GM18520 (cell line): ENCODE results near the gene RETREG1.
"Not testable (repeated sequence)": the region's sequence is repeated elsewhere in the genome, so short reads cannot be mapped to it uniquely, and the experiment has no call there.

Experiments
- ATAC-seq: cut with Tn5 transposase; IDR thresholded peaks from one replicate; pipeline ENCODE4 v1.9.1; 2021; ENCODE audit not compliant: unreplicated experiment

RETREG1 gene

DNA sequence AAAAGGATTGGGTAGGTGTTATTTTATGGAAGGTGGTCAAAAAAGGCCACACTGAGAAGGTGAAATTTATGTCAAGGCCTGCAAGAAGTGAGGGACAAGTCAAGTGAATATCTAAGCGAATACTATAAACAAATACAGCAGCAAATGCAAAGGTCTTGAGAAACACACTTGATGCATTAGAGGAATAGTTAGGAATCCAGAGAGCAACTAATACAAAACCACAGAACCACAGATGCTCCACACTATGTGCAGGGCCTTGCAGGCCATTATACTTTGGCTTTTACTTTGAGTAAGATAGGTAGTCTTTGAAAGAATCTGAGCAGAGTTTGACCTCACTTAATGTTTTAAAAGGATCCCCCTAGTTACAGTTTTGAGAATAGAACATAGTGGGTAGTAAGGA, 155.8 kb downstream of the RETREG1 start:
- ATAC-seq: no peak

DNA sequence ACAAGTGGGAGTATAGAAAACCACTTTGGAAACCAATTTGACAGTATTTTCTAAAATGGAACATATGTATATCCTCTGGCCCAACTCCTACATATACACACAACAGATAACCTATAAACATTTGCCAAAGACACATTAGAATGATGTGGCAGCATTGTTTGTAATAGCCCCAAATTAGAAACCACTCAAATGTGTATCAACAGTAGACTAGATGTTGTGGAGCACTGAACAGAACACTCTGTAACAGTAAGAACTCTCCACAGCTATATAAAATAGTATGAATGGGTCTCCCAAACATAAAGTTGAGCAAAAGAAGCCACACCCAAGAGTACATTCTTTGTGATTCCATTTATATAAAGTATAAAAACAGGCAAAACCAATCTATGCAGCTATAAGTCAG, 157.3 kb downstream of the RETREG1 start:
- ATAC-seq: no peak

DNA sequence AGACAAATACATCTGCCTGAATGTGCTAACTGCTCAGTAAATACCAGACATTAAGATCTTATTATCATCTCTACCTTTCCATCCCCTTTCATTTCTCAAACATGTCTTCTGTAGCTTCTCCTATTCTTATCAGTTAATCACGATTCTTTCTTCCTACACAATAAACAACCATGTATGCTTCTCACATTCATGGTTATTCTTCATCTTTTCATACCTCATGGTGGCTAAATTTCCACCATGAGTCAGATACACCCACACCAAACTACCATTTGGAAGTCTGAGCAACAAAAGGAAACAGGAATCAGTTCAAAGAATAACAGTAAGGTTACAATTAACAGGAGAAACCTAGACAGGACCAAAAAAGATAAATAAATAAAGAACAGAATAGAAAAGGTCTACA, 158.9 kb downstream of the RETREG1 start:
- ATAC-seq: no peak

DNA sequence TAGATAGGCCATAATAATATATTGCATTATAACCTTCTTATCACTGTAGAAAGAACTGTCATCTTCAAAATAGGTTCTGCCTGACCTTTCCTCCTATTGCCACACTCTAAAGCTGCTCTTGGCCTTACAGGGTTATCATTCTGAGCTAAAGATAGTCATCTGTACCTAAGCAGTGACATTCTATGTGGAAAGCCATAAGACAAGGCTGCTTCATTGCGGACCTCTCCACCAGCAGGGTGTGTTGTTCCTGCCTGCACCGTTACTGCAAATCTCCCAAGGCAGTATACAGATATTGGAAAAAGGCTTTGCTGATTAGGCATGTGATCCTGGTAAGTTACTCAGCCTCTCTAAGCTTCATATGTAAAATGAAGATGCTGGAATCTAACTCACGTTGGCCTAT, 159.3 kb downstream of the RETREG1 start:
- no peak for ATAC-seq

DNA sequence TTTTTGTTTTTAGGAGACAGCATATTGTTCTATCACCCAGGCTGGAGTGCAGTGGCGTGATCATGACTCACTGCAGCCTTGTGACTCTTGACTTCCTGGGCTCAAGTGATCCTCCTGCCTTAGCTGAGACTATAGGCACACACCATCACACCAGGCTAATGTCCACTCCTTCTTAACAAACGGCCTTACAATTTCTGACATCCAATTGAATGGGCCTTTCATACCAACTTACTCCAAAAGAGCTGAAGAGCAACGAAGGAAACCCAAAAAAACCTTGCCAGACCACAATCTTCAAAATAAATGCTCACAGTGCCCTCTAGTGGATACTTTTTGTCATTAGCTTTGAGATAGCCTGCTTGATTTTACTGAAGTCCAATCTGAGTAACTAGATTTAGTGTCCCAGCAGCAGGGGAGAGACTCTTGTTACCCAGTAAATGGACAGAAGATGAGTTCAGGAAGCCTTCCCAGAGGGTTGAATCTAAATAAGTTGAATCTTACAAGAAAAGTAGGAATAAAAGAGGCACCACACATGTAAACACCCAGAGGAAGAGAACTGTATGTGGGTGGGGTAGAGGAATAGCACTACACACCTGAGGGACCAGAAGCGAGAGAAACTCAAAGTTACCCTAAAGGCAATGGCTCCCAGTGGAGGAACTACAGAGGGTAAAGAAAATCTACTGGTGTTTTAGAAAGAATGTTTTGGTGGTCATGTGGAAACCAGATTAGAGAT, 160.5 kb downstream of the RETREG1 start:
- peak; percentile 39 for ATAC-seq

DNA sequence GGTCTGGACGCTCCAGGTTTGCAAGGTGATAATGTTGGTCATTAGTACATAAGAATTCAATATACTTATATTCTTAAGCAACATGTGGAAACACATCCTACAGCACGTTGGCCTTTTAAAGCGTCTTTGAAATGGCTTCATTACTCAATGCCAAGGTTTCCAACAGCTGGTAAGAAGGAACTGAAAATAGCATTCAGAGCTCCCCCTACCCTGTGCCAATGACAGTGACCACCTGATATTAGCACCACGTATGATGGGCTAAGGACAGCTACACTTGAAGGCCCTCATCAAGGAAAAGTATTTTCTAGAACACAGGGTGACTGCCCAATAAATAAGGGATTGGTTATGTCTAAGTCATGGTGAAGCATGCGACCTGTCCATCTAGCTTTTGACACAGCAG, 161.1 kb downstream of the RETREG1 start:
- ATAC-seq: peak; percentile 5

DNA sequence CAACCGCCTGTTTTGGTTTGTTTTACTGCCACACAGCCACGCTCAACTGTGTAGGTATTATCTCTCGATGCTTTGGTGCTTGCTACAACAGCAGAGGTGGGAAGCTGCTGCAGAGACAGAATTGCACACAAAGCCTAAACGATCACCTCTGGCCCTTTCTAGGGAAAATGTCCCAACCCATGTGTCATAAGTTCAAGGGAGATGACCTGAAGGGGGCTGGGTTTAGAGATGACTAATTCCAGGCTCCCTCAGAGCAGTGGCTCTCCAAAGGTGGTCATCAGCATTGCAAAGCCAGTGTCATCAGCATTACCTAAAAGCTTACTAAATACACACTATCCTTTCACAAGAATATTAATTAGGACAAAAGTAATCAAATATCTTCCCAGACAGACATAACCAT, 162.1 kb downstream of the RETREG1 start:
- no peak for ATAC-seq

DNA sequence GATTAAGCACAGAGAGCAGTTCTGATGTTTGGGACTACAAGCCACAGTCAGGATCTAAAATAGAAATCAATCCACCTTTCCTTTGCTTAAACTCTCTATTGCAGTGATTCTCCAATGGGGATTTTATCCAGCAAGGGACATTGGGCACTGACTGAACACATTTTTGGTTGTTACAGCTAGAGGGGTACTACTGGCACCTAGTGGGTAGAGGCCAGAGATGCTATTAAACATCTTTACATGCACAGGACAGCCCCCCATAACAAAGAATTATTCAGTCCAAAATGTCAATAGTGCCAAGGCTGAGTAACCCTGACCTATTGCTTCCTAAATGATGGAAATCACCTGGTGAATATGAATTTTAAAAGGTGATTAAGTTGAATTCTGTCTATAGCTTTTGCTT, 163.2 kb downstream of the RETREG1 start:
- no peak for ATAC-seq

DNA sequence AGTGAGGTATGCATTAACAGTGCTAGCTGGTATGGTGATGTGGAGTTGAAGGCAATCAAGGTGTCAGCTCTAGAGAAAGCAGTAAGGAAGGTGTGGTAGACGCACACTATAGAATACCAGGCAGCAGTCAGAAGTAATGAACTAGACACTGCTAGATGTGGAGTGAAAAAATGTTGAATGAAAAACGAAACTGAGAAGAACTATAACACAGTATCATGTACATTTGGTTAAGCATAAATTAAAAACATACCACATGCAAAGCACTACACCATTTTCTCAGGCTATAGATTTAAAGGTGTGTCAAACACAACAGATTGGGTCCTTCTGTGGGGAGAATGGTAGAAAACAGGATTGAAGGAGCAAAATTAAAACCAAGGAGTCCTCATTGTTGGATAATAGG, 166.6 kb downstream of the RETREG1 start:
- ATAC-seq: peak; percentile 80

DNA sequence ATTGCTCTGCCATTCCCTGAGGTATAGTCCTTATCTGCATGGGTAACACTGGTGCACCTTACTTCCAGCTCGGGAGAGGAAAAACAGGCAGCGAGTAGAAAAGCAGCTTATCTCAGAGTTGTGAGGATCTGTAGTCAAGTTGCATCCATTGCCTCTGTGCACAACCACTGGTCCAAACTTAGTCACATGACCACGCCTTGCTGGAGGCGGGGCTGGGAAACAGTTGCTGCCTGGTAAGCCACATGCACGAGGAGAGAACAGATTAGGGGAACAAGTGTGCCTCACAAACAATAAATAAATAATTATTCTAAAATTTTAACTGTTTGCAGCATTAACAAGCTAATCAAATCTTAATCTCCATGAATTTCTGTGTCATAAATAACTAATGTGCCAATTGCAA, 169.8 kb downstream of the RETREG1 start:
- ATAC-seq: no peak

DNA sequence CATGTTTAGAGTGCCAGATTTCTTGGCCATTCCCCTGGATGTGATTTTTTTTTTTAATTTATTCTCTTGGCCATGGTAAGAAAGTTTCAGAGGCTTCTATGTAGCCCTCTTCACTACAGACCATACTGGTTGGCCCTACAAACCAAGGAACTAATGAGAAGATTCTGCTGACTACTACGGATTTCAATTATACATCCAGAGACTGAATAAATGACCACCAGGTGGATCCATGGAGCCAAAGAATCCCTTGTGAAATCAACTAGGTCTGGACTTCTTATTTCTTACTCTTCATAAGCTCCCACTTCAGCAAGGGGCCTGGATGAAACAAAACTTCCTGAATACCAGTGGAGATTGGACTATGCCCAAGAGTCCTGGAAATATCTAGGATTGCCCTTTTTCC, 178.8 kb downstream of the RETREG1 start:
- no peak for ATAC-seq

DNA sequence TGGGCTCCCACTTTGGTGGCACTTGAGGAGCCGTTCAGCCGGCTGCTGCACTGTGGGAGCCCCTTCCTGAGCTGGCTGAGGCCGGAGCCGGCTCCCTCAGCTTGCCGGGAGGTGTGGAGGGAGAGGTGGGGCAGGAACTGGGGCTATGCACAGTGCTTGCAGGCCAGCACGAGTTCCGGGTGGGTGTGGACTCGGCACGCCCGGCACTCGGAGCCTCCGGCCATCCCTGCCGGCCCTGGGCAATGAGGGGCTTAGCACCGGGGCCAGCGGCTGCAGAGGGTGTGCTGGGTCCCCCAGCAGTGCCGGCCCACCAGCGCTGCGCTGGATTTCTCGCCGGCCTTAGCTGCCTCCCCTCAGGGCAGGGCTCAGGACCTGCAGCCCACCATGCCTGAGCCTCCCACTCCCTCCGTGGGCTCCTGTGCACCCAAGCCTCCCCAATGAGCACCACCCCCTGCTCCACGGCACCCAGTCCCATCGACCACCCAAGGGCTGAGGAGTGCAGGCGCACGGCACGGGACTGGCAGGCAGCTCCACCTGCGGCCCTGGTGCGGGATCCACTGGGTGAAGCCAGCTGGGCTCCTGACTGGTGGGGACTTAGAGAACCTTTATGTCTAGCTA, 180.6 kb downstream of the RETREG1 start:
- ATAC-seq: not testable (repeated sequence)

DNA sequence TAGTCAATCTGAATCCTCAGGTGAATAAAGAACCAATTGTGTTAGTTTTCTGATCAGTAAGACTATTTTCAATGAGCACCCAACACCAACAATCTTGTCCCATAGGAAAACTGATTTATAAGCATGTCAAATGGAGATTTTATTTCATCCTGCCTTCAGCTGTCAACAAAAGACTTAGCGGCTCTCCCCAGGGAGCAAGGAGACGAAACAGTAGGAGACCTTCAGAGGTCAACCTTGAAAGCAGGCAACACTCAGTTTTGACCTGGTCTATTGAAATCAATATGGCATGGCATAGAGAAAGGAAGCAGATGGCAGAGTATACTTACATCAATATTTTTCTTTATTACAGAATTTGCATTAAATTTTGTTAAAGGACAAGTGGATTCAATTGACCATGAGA, 185.3 kb downstream of the RETREG1 start:
- no peak for ATAC-seq

DNA sequence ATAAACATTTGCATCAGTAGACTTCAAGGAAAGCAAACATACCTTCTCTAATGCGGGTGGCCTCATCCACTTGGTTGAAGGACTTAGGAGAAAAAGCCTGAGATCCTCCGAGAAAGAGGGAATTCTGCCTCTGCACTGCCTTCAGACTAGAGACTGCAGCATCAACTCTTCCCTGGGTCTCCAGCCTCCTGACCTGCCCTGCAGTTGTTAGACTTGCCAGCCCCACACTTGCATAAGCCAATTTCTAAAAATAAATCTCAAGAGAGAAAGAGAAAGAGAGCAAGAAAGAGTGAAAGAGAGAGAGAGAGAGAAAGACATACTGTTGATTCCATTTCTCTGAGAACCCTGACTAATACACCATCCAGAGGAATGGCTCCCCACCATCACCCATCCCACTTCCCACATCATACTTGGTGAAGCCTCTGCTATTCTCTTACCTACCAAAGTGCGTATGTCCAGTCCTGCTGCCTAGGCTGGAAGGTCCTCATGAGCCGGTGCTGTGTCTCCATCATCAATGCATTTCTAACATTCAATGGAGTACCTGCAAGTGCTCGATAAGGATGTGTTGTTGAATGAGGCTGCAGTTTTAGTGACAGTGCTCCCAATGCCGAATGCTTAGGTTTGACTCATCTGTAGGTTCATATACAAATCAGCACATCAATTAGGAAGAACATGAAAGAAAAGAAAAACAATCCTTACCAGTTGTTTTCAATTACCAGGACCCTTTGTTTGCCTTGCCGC, 186.3 kb downstream of the RETREG1 start:
- ATAC-seq: no peak

DNA sequence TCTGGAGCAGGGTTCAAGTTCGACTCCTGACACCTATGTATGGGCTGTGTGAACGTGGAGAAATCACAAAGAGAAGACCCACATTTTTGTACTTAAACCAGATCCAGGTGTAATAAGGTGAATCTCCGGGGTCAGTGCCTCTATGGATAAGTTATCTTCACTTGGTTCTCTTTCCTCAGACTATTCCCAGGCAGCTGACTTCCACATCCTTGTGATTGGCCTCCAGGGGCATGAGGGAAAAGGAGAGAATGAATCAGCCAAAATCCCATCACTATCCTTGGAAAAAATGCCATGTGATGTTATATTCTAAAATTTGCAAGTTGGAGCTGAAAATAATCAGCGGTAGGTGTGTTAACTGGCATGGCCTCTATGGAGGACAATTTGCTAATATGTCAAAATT, 188.4 kb downstream of the RETREG1 start:
- ATAC-seq: no peak

DNA sequence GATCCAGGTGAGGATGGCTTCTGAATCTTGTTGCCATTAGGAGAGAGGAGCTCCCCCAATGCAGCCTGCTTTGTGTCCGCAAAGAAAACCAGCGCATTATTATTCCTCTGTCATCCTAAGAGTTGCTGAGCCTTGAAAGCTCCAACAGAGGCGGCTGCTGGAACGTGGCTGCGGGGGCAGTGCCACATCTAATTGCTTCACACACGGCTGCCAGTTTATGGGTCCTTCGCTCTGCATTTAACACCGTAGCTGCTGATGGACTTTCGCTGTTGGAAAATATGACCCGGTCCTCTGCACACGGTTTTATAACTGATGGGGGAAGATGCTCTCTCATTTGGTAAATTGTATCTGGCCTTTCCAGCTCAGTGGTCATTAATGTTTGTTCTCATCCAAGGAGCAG, 189.2 kb downstream of the RETREG1 start:
- ATAC-seq: no peak
